ENCODE results near the gene ASTN2. TPM values are rescaled to one million over a fixed set of nuclear protein-coding genes. Genes with fewer than 3 reads are reported as not detected.

The ASTN2 gene
- total and polyA plus RNA-seq, 10 of the 15 experiments (the other 5 are each of a cell fraction or from before 2014, with no cell fraction given), result 1.4 to 15.7 (median 7.0) TPM

DNA sequence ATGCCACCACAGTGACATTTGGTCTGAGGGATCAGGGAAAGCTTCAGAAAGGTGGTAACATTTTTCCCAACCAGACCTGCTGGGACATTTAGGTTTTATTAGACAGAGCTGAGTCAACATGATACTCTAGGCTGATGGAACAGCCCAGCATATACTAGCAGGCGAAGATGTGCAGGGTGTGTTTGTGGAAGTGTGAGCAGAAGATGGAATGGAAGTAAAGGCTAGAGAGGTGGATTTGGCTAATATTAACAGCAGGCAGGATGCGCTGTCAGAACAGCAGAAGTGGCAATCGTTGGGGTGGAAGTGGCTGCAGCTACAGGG is 340.6 kb downstream of the ASTN2 start (continued):
- TF ChIP-seq, protein P1, sequence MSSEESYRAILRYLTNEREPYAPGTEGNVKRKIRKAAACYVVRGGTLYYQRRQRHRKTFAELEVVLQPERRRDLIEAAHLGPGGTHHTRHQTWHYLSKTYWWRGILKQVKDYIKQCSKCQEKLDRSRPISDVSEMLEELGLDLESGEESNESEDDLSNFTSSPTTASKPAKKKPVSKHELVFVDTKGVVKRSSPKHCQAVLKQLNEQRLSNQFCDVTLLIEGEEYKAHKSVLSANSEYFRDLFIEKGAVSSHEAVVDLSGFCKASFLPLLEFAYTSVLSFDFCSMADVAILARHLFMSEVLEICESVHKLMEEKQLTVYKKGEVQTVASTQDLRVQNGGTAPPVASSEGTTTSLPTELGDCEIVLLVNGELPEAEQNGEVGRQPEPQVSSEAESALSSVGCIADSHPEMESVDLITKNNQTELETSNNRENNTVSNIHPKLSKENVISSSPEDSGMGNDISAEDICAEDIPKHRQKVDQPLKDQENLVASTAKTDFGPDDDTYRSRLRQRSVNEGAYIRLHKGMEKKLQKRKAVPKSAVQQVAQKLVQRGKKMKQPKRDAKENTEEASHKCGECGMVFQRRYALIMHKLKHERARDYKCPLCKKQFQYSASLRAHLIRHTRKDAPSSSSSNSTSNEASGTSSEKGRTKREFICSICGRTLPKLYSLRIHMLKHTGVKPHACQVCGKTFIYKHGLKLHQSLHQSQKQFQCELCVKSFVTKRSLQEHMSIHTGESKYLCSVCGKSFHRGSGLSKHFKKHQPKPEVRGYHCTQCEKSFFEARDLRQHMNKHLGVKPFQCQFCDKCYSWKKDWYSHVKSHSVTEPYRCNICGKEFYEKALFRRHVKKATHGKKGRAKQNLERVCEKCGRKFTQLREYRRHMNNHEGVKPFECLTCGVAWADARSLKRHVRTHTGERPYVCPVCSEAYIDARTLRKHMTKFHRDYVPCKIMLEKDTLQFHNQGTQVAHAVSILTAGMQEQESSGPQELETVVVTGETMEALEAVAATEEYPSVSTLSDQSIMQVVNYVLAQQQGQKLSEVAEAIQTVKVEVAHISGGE (CRISPR knock-in tag; IDR thresholded peaks at IDR 0.05), result no peak
- TF ChIP-seq, protein P2, sequence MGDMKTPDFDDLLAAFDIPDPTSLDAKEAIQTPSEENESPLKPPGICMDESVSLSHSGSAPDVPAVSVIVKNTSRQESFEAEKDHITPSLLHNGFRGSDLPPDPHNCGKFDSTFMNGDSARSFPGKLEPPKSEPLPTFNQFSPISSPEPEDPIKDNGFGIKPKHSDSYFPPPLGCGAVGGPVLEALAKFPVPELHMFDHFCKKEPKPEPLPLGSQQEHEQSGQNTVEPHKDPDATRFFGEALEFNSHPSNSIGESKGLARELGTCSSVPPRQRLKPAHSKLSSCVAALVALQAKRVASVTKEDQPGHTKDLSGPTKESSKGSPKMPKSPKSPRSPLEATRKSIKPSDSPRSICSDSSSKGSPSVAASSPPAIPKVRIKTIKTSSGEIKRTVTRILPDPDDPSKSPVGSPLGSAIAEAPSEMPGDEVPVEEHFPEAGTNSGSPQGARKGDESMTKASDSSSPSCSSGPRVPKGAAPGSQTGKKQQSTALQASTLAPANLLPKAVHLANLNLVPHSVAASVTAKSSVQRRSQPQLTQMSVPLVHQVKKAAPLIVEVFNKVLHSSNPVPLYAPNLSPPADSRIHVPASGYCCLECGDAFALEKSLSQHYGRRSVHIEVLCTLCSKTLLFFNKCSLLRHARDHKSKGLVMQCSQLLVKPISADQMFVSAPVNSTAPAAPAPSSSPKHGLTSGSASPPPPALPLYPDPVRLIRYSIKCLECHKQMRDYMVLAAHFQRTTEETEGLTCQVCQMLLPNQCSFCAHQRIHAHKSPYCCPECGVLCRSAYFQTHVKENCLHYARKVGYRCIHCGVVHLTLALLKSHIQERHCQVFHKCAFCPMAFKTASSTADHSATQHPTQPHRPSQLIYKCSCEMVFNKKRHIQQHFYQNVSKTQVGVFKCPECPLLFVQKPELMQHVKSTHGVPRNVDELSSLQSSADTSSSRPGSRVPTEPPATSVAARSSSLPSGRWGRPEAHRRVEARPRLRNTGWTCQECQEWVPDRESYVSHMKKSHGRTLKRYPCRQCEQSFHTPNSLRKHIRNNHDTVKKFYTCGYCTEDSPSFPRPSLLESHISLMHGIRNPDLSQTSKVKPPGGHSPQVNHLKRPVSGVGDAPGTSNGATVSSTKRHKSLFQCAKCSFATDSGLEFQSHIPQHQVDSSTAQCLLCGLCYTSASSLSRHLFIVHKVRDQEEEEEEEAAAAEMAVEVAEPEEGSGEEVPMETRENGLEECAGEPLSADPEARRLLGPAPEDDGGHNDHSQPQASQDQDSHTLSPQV (IDR thresholded peaks at IDR 0.05), result no peak
- TF ChIP-seq RCOR1 (conservative IDR thresholded peaks at IDR 0.05; ENCODE audit: low read depth, low read length), result no peak
- no peak for TF ChIP-seq SPI1 (IDR thresholded peaks at IDR 0.05; ENCODE audit: borderline replicate concordance, insufficient read depth, low read depth, low read length)
